Esophagus muscularis mucosa (tissue), 4 donors: Measurements from ENCODE around the gene C4orf51. TPM values are rescaled to one million over a fixed set of nuclear protein-coding genes. Genes with fewer than 3 reads are reported as not detected.

Source experiments
- DNase-seq: peaks from one replicate; pipeline ENCODE4 v3.0.0-alpha.2; 2017; ENCODE audit errors: extremely low spot score
- H3K27ac ChIP-seq, 4 donors: fragments of 200-600 bp; sonication (generic); replicated peaks in 1 of 4; 1 replicate in 3 of 4; 2 replicates in 1 of 4; pipeline ENCODE4 v1.5.1; 2016 to 2019; ENCODE audit warnings: mild to moderate bottlenecking in 1 of 4
- H3K27me3 ChIP-seq, 4 donors: fragments of 200-600 bp; sonication (generic); one replicate each; pipeline versions ENCODE4 v1.5.1 to v1.6.0; 2016 to 2019
- H3K36me3 ChIP-seq, 4 donors: fragments of 200-600 bp; sonication (generic); one replicate each; pipeline ENCODE4 v1.5.1; 2016 to 2019
- H3K4me1 ChIP-seq, 4 donors: fragments of 200-600 bp; sonication (generic); one replicate each; pipeline ENCODE4 v1.5.1; 2016 to 2019
- H3K4me3 ChIP-seq, 4 donors: fragments of 200-600 bp; sonication (generic); 1 replicate in 2 of 4; 2 replicates in 2 of 4; pipeline ENCODE4 v1.5.1; 2016 to 2019; ENCODE audit warnings: mild to moderate bottlenecking in 4 of 4, moderate library complexity in 1 of 4
- H3K9me3 ChIP-seq, 4 donors: fragments of 200-600 bp; sonication (generic); 1 replicate in 3 of 4; 2 replicates in 1 of 4; pipeline ENCODE4 v1.5.1; 2016 to 2019
- CTCF ChIP-seq, 3 experiments: fragments of 200-600 bp in 2 of 3; fragments of 450-650 bp in 1 of 3; sonication (generic) in 2 of 3; IDR thresholded peaks; one replicate each; pipeline ENCODE4 v1.5.1; 2017 to 2019; ENCODE audit warnings: antibody characterized with exemption in 3 of 3, mild to moderate bottlenecking in 2 of 3, moderate library complexity in 1 of 3
- EP300 ChIP-seq: sonication (generic); formaldehyde crosslinking; IDR thresholded peaks from one replicate; pipeline ENCODE4 v1.6.1; 2017; ENCODE audit warnings: antibody characterized with exemption
- POLR2A ChIP-seq: fragments of 450-650 bp; IDR thresholded peaks from one replicate; pipeline ENCODE4 v1.6.1; 2017; ENCODE audit warnings: antibody characterized with exemption, moderate library complexity, mild to moderate bottlenecking, low read depth
- POLR2AphosphoS5 ChIP-seq, 2 donors: sonication (generic); formaldehyde crosslinking; IDR thresholded peaks; one replicate each; pipeline ENCODE4 v1.6.1; 2017; ENCODE audit warnings: antibody characterized with exemption in 2 of 2
- WGBS: methylation state at CpG from one replicate; pipeline ENCODE4 v1.1.5; 2018; 5-methylcytosine and 5-hydroxymethylcytosine counted together
- intact Hi-C: fragments of 100-400 bp; cut with DNase I; formaldehyde crosslinking; loops from one replicate; pipeline ENCODE4 v1.15.1; 2023
- total RNA-seq, 4 donors: library from RNA; depleted of rRNA; stranded (reverse); fragments of >200 nt; gene quantifications; one replicate each; pipeline versions ENCODE4 v1.1.0 to v1.2.1, GENCODE V29; 2016

The C4orf51 gene
- total RNA-seq, 4 donors from 2014 or later, result not detected

- H3K9me3 ChIP-seq, result peaks cover 0 to 7% (median 0%) of the 10 kb centered on the region in 4 donors
- no peaks in the 10 kb centered on the region for H3K4me1 ChIP-seq
- no peak overlapping the region for H3K4me3 ChIP-seq
- intact Hi-C loops, result no loop called here
- DNase-seq, result no peak
- TF ChIP-seq EP300 (no peak), POLR2A (no peak), POLR2AphosphoS5 (IDR thresholded peaks at IDR 0.05) (no peak), CTCF (IDR thresholded peaks at IDR 0.05) (no peak)
- WGBS, result 77% methylated on average over 1 of the region's 1 CpG
- no peak overlapping the region for H3K27ac ChIP-seq
- H3K36me3 ChIP-seq, result no peaks in the 10 kb centered on the region
- no peaks in the 10 kb centered on the region for H3K27me3 ChIP-seq
Observed at GRCh38 chr4:145716661-145717200, 36.8 kb downstream of the C4orf51 start.

GRCh38 chr4:145719752-145720624, 40.0 kb downstream of the C4orf51 start:
- intact Hi-C loops, result loop anchor here (10.0 kb wide), 1 partner anchor 85 kb away; no protein-coding TSS in a partner anchor
- Histone ChIP-seq H3K4me1 (no peaks in the 10 kb centered on the region), H3K27me3 (no peaks in the 10 kb centered on the region), H3K4me3 (no peak overlapping the region), H3K36me3 (no peaks in the 10 kb centered on the region), H3K27ac (no peak overlapping the region), H3K9me3 (no peaks in the 10 kb centered on the region)
- no peak for DNase-seq
- WGBS, result 91% methylated on average over 10 of the region's 10 CpGs
- no peak for TF ChIP-seq POLR2A
- TF ChIP-seq EP300, result no peak
- no peak for TF ChIP-seq POLR2AphosphoS5 (IDR thresholded peaks at IDR 0.05)
- TF ChIP-seq CTCF (IDR thresholded peaks at IDR 0.05), result no peak

- H3K4me3 ChIP-seq, result no peak overlapping the region
- 83% methylated on average over 3 of the region's 3 CpGs for WGBS
- H3K27ac ChIP-seq, result no peak overlapping the region
- no peaks in the 10 kb centered on the region for H3K9me3 ChIP-seq
- DNase-seq, result no peak
- no peaks in the 10 kb centered on the region for H3K36me3 ChIP-seq
- H3K27me3 ChIP-seq, result no peaks in the 10 kb centered on the region
- TF ChIP-seq EP300 (no peak), POLR2A (no peak), POLR2AphosphoS5 (IDR thresholded peaks at IDR 0.05) (no peak), CTCF (IDR thresholded peaks at IDR 0.05) (no peak)
- intact Hi-C loops, result loop anchor here (10.0 kb wide), 1 partner anchor 86 kb away; no protein-coding TSS in a partner anchor
- no peaks in the 10 kb centered on the region for H3K4me1 ChIP-seq
Observed at GRCh38 chr4:145720656-145721055, 40.7 kb downstream of the C4orf51 start.

GRCh38 chr4:145722561-145722960, 42.6 kb downstream of the C4orf51 start:
- no peak for TF ChIP-seq POLR2A
- TF ChIP-seq CTCF (IDR thresholded peaks at IDR 0.05), result no peak
- no peak for TF ChIP-seq EP300
- no peak for TF ChIP-seq POLR2AphosphoS5 (IDR thresholded peaks at IDR 0.05)
- no peak overlapping the region for H3K4me3 ChIP-seq
- 100% methylated on average over 1 of the region's 1 CpG for WGBS
- no peaks in the 10 kb centered on the region for H3K36me3 ChIP-seq
- H3K27me3 ChIP-seq, result no peaks in the 10 kb centered on the region
- no peaks in the 10 kb centered on the region for H3K9me3 ChIP-seq
- H3K27ac ChIP-seq, result no peak overlapping the region
- intact Hi-C loops, result loop anchor here (10.0 kb wide), 1 partner anchor 88 kb away; no protein-coding TSS in a partner anchor
- no peaks in the 10 kb centered on the region for H3K4me1 ChIP-seq
- no peak for DNase-seq
